Forelimb muscle (tissue), 1 donor: ENCODE data around the gene RNLS. TPM values are rescaled to one million over a fixed set of nuclear protein-coding genes. Genes with fewer than 3 reads are reported as not detected.

ENCODE experiments used
- DNase-seq: peaks from one replicate; pipeline ENCODE4 v3.0.0-alpha.2; 2013; ENCODE audit warnings: low read depth
- polyA plus RNA-seq: library from polyadenylated mRNA; unstranded; fragments of 120-200 nt; gene quantifications from one replicate; pipeline ENCODE4 v1.2.1, GENCODE V29; 2013; ENCODE audit not compliant: insufficient read length

RNLS gene
- polyA plus RNA-seq, 1 donor = 2.1 TPM

DNA sequence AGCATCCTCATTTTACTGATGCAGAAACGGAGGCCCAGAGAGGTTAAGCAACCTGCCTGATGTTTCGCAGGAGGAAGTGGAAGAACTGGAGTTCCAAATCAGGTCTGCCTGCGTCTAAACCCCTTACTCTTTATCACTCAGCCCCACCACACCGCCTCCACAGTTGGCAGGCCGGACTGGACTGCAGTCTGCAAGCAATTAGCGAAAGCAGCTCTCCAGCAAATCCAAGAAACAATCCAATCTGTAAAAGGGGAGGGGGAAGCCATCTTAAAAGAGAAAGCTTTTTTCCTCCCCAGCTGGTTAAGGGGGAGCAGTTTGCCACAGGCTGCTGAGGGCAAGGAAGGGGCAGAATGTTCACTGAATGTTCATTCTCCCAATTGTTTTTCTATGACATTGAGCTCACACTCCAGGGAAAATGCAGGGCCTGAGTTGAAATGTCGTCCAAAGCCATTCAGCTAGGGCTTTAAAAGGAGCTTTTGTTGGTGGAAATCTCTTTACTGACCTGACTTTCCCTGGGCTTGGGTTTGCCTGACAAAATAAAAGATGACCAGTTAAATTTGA lies 350.1 kb downstream of the RNLS start:
- DNase-seq = no peak

DNA sequence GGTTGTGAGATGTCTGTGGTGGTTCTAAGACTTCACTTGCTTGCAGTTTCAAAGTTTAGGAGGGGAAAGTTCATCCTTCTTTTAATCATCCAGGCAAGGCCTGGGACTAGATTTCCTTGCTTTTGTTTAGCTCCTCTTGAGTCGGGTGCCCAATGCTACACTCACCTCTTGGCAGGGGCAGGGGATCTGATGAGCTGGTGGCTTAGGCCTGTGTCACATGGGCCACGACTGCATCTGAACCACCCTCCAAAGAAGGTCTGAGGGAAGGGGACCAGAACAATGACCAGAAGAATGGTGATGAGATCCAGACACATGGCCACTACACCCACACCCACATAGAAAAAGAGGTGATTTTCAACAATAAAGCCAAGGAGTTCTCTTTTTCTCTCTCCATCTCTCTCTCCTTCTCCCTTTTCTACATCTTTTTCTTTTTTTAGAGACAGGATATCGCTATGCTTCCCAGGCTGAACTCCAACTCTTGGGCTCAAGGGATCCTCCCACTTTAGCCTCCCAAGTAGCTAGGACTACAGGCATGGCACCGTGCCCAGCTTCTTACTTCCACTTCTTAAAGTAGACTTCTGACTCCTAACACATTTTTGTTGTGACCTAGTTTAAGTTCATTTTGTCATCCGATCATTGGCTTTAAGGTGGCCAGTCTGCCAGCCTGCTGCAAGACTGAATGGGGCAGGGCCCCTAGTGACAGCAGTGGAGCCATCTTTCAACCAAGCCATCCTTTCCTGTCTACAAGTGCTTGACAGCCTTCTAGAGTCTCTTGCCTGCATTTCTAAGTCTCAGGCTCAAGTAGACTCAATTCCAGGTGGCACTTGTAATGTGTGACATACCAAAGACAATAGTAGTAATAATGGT lies 350.9 kb downstream of the RNLS start:
- peak; percentile 70 for DNase-seq

DNA sequence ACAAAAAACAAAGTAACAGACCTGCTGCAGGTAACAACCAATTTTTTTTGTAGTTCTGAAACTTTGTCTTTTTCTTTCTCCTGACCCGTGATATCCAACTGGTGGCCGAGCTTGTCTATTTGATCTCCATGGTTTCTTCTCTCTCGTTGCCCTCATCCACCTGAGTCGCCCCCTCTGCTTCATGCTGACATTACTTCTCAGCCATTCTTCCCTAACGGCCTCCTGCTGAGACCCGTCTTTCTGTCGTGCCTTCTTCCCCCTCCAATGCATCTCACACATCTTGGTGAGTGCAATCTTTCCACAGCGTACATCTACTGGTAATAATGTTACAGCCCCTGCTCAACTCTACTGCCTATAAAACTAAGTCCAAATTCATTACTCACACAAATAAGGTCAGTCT lies 352.9 kb downstream of the RNLS start:
- DNase-seq = no peak

DNA sequence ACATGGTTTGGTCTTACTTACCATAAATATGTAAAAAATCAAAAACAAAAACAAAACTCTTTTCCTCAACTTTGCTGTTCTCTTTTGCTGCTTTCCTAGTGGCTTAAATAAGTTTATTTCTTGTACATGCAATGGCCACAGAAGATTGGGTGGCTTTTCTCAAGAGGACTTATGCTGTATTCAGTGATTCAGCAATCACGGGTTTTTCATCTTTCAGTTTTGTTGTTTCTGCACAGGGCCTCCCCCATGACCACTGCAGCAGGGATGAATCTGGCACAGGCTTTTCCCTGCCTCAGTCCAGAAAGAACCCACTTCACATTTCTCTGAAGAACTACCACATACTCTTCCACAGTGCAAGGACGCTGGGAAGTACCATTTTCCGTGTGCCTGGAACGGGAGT lies 355.0 kb downstream of the RNLS start:
- DNase-seq = no peak

DNA sequence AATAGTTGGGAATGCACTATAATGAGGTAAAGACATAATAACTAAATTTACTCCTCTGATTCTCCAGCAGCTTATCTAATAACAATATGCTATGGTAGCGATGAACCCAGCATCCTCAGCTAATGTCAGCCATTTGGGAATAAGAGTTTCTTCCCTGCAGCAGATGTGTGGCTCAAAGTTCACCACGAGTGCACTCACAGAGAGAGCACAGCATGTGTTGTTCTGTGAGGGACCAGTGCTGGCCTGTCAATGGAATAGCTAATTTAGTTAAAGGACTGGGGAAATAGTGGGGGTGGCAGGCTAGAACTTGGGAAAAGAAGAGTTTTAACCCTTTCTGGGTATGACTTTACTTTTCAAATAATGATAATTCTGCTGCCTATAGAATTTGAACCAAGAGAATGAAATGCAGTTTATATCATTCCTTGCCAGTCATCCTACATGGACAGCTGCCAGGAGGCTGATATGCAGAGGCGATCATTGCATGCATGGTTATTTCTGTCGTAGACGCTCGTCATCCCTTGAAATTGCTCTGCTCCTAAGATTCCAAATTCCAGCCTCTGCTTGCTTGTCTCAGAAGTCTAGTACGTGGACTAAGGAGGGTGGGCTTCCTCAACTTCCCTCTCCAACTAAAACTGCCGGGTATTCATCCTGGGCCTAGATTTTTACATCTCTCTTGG lies 355.6 kb downstream of the RNLS start:
- peak; percentile 61 for DNase-seq

DNA sequence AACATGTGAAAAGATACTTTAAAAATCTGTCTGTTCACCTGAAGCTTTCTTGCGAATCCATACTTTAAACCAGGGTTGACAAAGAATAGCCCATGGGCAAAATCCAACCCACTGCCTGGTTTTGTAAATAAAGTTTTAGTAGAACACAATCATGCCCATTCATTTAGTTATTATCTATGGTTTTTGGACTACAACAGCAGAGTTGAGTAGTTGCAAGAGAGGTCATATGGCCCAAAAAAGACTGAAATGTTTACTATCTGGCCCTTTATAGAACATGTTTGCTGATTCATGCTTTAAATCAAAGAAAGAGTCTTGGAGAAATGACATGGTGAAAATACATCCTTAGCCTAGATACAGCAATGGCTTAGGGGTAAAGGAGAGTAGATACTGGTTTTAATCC lies 356.2 kb downstream of the RNLS start:
- no peak for DNase-seq

DNA sequence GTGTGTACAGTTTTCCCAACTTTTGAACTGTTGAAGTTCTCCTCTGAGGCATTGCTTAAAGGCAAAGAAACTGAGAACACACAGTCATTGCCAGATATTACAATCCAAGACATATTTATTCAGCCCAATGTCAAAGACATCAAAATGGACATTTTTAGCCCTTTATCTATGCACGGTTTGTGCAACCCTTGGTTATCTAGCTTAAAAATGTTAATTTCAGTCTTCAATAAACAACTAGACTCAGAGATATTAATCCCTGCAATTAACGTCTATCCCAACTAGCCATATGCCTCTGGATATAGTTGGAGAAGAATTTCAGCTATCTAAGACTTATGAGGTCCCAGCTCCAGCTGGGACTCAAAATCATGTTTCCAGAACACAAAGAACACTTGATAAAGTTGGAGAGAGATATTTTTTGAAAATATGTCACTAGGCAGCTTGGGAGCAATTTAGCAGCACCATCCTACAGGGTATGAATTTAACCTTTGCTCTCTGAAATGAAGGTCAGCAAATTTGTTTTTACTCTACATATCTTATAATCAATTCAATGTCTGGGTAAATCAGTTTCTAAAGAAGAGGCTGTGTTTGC lies 357.0 kb downstream of the RNLS start:
- DNase-seq = no peak

Other genes with a start within 250 kb of the RNLS start
- gene LIPJ, start 3.4 kb upstream of the RNLS start, polyA plus RNA-seq = not detected
- not detected for gene LIPF, start 81.1 kb upstream of the RNLS start, polyA plus RNA-seq
- not detected for gene LIPK, start 122.9 kb upstream of the RNLS start, polyA plus RNA-seq
- gene LIPN, start 176.7 kb upstream of the RNLS start, polyA plus RNA-seq = not detected
- gene LIPM, start 219.4 kb upstream of the RNLS start, polyA plus RNA-seq = not detected